Peyer's patch (tissue), 4 donors: Measurements from ENCODE around the gene KCNJ2.

Experiments
- CTCF ChIP-seq, 6 experiments: fragments of 450-650 bp in 4 of 6; fragments of 200-600 bp in 2 of 6; sonication (generic) in 1 of 6; IDR thresholded peaks; one replicate each; pipeline ENCODE4 v1.5.1; 2017 to 2019; ENCODE audit warnings: antibody characterized with exemption in 6 of 6, mild to moderate bottlenecking in 3 of 6, moderate library complexity in 1 of 6
- POLR2A ChIP-seq, 2 donors: fragments of 450-650 bp; IDR thresholded peaks; one replicate each; pipeline ENCODE4 v1.5.1; 2017; ENCODE audit warnings: antibody characterized with exemption in 2 of 2, mild to moderate bottlenecking in 2 of 2, moderate library complexity in 2 of 2

DNA sequence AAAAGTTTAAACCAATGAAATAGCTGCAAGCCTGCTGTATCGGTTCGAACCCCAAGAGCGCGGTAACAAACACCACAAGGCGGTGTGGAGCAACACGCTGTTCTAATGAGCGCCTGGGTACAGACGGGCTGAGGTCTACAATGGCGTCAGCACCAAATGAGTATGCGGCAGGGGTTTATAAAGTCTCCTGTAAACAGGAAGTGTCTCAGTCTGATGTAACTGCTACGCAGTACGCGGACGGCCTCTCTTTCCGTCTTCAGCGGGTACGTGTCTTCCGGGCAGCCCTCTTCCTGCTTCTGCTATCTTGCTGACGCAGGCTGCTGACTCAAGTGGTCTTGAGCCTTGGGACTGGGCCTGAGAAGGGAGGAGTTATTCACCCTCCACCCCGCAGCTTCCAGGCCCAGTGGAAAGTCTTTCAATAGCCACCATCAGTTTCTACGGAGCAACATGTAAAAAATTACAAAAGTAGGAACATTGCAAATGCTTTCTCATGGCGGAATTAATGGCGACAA is 40.5 kb upstream of the KCNJ2 start:
- TF ChIP-seq CTCF (IDR thresholded peaks at IDR 0.05) (no peak), POLR2A (IDR thresholded peaks at IDR 0.05) (no peak)
